Smooth muscle cell (in vitro differentiated cells): Measurements from ENCODE around the gene C1QL2. TPM values are rescaled to one million over a fixed set of nuclear protein-coding genes. Genes with fewer than 3 reads are reported as not detected.
A peak's percentile ranks its signal among the peaks of the same experiment; 100 is the strongest.

ENCODE experiments used
- DNase-seq: peaks from one replicate; lab custom pipeline; 2025; ENCODE audit not compliant: unreplicated experiment; lab: John Stamatoyannopoulos, UW
- H2AFZ ChIP-seq: fragments of 200-600 bp; sonication (generic); 2 replicates; pipeline ENCODE4 v1.6.0; 2016; ENCODE audit warnings: antibody characterized with exemption, low read depth, mild to moderate bottlenecking
- H3F3A ChIP-seq: fragments of 200-600 bp; sonication (generic); 2 replicates; pipeline ENCODE4 v1.6.0; 2017; ENCODE audit warnings: antibody characterized with exemption, low read depth
- H3K27ac ChIP-seq: fragments of 200-600 bp; sonication (generic); 2 replicates; pipeline ENCODE4 v1.5.1; 2016; ENCODE audit warnings: low read depth, mild to moderate bottlenecking
- H3K27me3 ChIP-seq: fragments of 200-600 bp; sonication (generic); 2 replicates; pipeline ENCODE4 v1.6.1; 2016; ENCODE audit warnings: low read depth, mild to moderate bottlenecking
- H3K36me3 ChIP-seq: fragments of 200-600 bp; sonication (generic); 2 replicates; pipeline ENCODE4 v1.5.1; 2016; ENCODE audit warnings: low read depth
- H3K4me1 ChIP-seq: fragments of 200-600 bp; sonication (generic); 2 replicates; pipeline ENCODE4 v1.5.1; 2016; ENCODE audit warnings: low read depth
- H3K4me2 ChIP-seq: fragments of 200-600 bp; sonication (generic); 2 replicates; pipeline ENCODE4 v1.6.0; 2016; ENCODE audit warnings: mild to moderate bottlenecking
- H3K4me3 ChIP-seq: fragments of 200-600 bp; sonication (generic); 2 replicates; pipeline ENCODE4 v1.5.1; 2016; ENCODE audit warnings: mild to moderate bottlenecking
- H3K79me2 ChIP-seq: fragments of 200-600 bp; sonication (generic); 2 replicates; pipeline ENCODE4 v1.6.0; 2016; ENCODE audit warnings: low read depth, mild to moderate bottlenecking
- H3K9ac ChIP-seq: fragments of 200-600 bp; sonication (generic); 2 replicates; pipeline ENCODE4 v1.6.0; 2016; ENCODE audit warnings: low read depth
- H3K9me3 ChIP-seq: fragments of 200-600 bp; sonication (generic); replicated peaks from 2 replicates; pipeline ENCODE4 v1.5.1; 2016; ENCODE audit warnings: low read depth
- H4K20me1 ChIP-seq: fragments of 200-600 bp; sonication (generic); 2 replicates; pipeline ENCODE4 v1.6.0; 2016; ENCODE audit warnings: low read depth
- CTCF ChIP-seq: fragments of 200-600 bp; sonication (generic); IDR thresholded peaks from 2 replicates; pipeline ENCODE4 v1.5.1; 2017; ENCODE audit warnings: borderline replicate concordance, mild to moderate bottlenecking, antibody characterized with exemption; ENCODE audit not compliant: insufficient read depth, poor library complexity, severe bottlenecking
- WGBS: methylation state at CpG from one replicate; pipeline ENCODE4 v1.1.7; 2016; ENCODE audit warnings: low lambda C conversion rate; 5-methylcytosine and 5-hydroxymethylcytosine counted together
- polyA plus RNA-seq: library from polyadenylated mRNA; unstranded; fragments of >200 nt; fragmentation: Nextera tagmentation; extraction: Ambion mirVana; gene quantifications from 2 replicates; pipeline ENCODE4 v1.2.1, GENCODE V29; 2016
- small RNA-seq: library from RNA; depleted of rRNA; stranded (forward); fragments of <200 nt; gene quantifications from one replicate; pipeline ENCODE3, GENCODE V24; 2014
- total RNA-seq: library from RNA; depleted of rRNA; stranded (reverse); fragments of >200 nt; gene quantifications from 2 replicates; pipeline ENCODE4 v1.2.3, GENCODE V29; 2014

C1QL2 gene
- total and polyA plus RNA-seq, 2 experiments from 2014 or later = not detected

- Histone ChIP-seq H3K79me2 (no peaks in the 10 kb centered on the region), H3F3A (no peaks in the 10 kb centered on the region), H3K4me3 (no peak overlapping the region), H3K36me3 (no peaks in the 10 kb centered on the region), H3K27me3 (peaks cover 13% of the 10 kb centered on the region), H3K4me2 (no peak overlapping the region), H3K4me1 (no peaks in the 10 kb centered on the region), H3K27ac (no peak overlapping the region), H2AFZ (no peak overlapping the region), H4K20me1 (no peaks in the 10 kb centered on the region), H3K9me3 (no peaks in the 10 kb centered on the region), H3K9ac (no peak overlapping the region)
- no peak for TF ChIP-seq CTCF
- WGBS = 15% methylated on average over 3 of the region's 3 CpGs
- DNase-seq = no peak
Observed at GRCh38 chr2:119109866-119110265, 48.7 kb downstream of the C1QL2 start.

- H3K9ac ChIP-seq = no peak overlapping the region
- no peaks in the 10 kb centered on the region for H3K79me2 ChIP-seq
- H3K27me3 ChIP-seq = peaks cover 8% of the 10 kb centered on the region
- no peaks in the 10 kb centered on the region for H3K36me3 ChIP-seq
- no peak for DNase-seq
- H3K4me1 ChIP-seq = no peaks in the 10 kb centered on the region
- no peaks in the 10 kb centered on the region for H4K20me1 ChIP-seq
- 77% methylated on average over 3 of the region's 3 CpGs for WGBS
- no peaks in the 10 kb centered on the region for H3K9me3 ChIP-seq
- H3K4me2 ChIP-seq = no peak overlapping the region
- no peak for TF ChIP-seq CTCF
- H3K4me3 ChIP-seq = no peak overlapping the region
- H3F3A ChIP-seq = no peaks in the 10 kb centered on the region
- H2AFZ ChIP-seq = no peak overlapping the region
- H3K27ac ChIP-seq = no peak overlapping the region
Observed at GRCh38 chr2:119108186-119108585, 50.4 kb downstream of the C1QL2 start.

- Histone ChIP-seq H3K27ac (no peak overlapping the region), H3K9me3 (no peaks in the 10 kb centered on the region), H3K79me2 (no peaks in the 10 kb centered on the region), H4K20me1 (no peaks in the 10 kb centered on the region), H3K4me2 (no peak overlapping the region), H3K9ac (no peak overlapping the region), H2AFZ (no peak overlapping the region), H3K4me1 (no peaks in the 10 kb centered on the region), H3F3A (no peaks in the 10 kb centered on the region), H3K27me3 (no peaks in the 10 kb centered on the region), H3K4me3 (no peak overlapping the region), H3K36me3 (no peaks in the 10 kb centered on the region)
- peak; percentile 5 for DNase-seq
- 38% methylated on average over 5 of the region's 5 CpGs for WGBS
- TF ChIP-seq CTCF = no peak
Observed at GRCh38 chr2:119106301-119106897, 52.2 kb downstream of the C1QL2 start.

Small RNA genes within 50 kb of the gene (small RNA-seq; reads per million reads assigned to genes)
- gene RN7SL468P = not detected

Other genes with a start within 250 kb of the C1QL2 start
- not detected in 2 replicates for gene MARCO, start 216.6 kb downstream of the C1QL2 start, total RNA-seq
- not detected in 2 replicates for gene MARCO, start 216.6 kb downstream of the C1QL2 start, polyA plus RNA-seq
- gene STEAP3, start 65.1 kb upstream of the C1QL2 start, total RNA-seq = 1.2 and 2.9 TPM in 2 replicates
- gene STEAP3, start 65.1 kb upstream of the C1QL2 start, polyA plus RNA-seq = 0.87 and 3.4 TPM in 2 replicates
- 13.5 and 16.0 TPM in 2 replicates for gene C2orf76, start 208.1 kb upstream of the C1QL2 start, total RNA-seq
- 24.7 and 30.2 TPM in 2 replicates for gene C2orf76, start 208.1 kb upstream of the C1QL2 start, polyA plus RNA-seq
- 126 and 154 TPM in 2 replicates for gene DBI, start 208.2 kb upstream of the C1QL2 start, total RNA-seq
- gene DBI, start 208.2 kb upstream of the C1QL2 start, polyA plus RNA-seq = 316 and 408 TPM in 2 replicates